Fibroblast of mammary gland (primary cell): ENCODE measurements around the gene COX17.
A peak's percentile ranks its signal among the peaks of the same experiment; 100 is the strongest.

Source experiments
- DNase-seq: peaks from one replicate; pipeline ENCODE4 v3.0.0-alpha.2; 2010; ENCODE audit warnings: low read depth
- H3K4me3 ChIP-seq: 2 replicates; pipeline ENCODE4 v1.5.1; 2011; ENCODE audit warnings: low read depth, mild to moderate bottlenecking, low read length, moderate library complexity; ENCODE audit not compliant: control insufficient read depth
- TF ChIP-seq, protein P1 (sequence below): conservative IDR thresholded peaks from 2 replicates; pipeline ENCODE4 v1.5.1; 2011; ENCODE audit warnings: low read depth, low read length, inconsistent platforms; ENCODE audit not compliant: control insufficient read depth, insufficient read depth

COX17 gene, protein sequence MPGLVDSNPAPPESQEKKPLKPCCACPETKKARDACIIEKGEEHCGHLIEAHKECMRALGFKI

DNA sequence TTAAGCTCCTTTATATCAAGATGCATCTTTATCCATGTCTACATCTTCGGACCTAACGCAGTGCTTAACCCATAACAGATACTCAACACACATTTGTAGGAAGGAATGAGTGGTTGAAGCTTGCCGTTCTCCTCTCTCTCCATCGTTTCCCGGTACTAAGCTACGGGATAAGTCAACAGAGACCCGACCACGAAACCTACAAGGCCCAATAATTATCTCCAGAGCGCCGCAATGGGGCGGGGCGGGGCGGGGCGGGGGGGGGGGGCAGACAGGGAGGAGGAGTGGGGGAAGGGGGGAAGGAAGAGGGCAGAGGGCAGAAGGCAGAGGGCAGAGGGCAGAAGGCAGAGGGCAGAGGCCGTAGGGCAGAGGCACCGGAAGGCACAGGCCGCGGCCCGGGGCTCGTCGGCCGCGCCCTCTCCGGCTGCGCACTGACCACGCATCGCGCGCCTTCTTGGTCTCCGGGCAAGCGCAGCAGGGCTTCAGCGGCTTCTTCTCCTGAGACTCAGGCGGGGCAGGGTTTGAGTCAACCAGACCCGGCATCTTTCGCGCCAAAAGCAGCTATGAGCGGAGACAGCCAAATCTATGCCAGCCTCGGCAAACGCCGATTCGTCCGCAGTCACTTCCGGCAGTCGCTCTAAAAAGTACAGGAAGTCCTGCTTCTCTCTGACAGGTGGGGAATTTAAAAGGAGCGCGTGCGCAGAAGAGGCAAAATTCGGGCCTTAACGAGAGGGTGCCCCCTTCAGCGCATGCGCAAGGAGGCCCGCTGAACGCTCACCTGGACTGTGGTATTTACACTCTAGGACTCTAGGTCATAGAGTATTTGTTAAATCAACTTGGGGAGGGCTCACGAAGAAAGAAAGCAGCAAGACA lies at the start of gene COX17:
Gene COX17, minus strand, starts transcription at position 636 of the 870 bp plus-strand sequence. Its CDS starts 96 bp downstream, at position 540.
- TF ChIP-seq, protein P1, sequence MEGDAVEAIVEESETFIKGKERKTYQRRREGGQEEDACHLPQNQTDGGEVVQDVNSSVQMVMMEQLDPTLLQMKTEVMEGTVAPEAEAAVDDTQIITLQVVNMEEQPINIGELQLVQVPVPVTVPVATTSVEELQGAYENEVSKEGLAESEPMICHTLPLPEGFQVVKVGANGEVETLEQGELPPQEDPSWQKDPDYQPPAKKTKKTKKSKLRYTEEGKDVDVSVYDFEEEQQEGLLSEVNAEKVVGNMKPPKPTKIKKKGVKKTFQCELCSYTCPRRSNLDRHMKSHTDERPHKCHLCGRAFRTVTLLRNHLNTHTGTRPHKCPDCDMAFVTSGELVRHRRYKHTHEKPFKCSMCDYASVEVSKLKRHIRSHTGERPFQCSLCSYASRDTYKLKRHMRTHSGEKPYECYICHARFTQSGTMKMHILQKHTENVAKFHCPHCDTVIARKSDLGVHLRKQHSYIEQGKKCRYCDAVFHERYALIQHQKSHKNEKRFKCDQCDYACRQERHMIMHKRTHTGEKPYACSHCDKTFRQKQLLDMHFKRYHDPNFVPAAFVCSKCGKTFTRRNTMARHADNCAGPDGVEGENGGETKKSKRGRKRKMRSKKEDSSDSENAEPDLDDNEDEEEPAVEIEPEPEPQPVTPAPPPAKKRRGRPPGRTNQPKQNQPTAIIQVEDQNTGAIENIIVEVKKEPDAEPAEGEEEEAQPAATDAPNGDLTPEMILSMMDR = no peak
- peak within 1 kb of the TSS; percentile 65 for H3K4me3 ChIP-seq
- DNase-seq = peak; percentile 93

DNA sequence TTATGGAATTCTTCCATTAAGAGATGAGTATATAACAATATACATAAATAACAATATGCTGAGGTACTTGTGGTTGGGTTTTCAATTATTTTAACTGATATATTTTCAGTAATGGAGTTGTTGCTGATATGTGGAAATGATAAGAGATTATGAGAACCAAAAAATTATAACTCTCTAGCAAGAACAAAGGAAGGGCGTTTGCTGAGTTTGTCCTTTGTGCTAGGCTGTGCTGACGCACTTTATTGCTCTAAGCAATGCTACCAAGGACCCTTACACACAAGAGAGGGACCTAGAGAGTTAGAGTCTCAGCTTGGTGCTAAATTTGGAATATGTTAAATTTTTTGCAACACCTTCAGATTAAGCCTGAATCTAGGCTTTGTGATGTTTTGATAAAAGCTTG lies 49.7 kb upstream of the COX17 start:
- TF ChIP-seq, protein P1 = no peak
- DNase-seq = no peak

DNA sequence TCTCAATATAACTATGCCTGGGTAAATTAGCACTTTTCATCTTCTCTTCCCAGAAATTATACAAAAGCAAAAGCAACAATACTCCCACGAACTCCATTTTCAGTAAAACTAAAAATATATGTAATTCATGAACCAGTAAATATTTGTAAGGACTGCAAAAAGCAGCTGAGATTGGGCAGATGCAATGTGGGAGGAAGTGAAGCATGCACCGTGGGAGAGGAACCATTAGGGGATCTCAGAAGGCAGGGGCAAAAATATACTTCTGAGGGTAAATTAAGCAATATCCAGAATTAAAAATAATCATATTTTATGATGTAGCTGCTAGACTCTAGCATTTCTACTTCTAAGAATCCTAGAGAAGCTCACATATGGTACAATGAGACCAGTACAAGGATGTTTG lies 45.8 kb upstream of the COX17 start:
- TF ChIP-seq, protein P1 = no peak
- no peak overlapping the region for H3K4me3 ChIP-seq
- no peak for DNase-seq

More for the DNA sequence above, 49.7 kb upstream of the COX17 start:
- H3K4me3 ChIP-seq = no peak overlapping the region

DNA sequence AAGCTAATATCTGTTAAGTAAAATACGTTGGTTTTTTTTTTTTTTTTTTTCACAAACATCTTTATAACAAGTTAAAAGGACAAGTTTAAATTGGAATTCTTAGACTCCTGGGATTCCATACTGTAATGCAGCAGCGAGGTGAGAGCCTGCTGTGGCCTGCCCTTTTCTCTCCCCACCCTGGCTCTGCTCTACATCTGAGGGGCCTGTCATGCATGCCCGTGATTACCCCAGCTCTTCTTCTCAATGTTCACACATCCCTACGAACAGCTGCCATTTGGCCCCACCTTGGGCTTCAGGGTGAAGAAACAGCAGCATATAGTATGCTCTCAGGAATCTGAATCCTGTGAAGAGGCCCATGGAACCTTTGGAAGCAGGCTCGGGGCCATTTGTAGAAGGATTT lies 40.3 kb upstream of the COX17 start:
- no peak overlapping the region for H3K4me3 ChIP-seq
- TF ChIP-seq, protein P1 = no peak
- DNase-seq = no peak

DNA sequence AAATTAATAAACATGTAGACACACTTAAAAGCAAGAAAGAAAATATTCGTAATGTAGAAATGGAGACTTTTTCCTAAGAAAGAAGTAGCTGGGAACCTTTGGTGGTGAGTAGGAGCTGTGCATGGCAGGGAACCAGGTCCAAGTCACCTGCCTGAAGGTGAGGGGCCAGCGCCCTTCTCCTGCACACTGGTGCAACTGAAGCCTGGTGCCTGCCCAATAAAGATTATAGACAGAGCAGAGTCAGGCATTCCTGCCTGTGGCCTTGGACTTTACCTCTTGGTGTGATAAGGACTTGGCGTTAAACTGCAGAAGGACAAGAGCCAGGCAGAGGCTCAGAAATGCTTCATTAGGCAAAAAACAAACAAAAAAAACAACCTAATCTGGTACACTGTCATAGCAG lies 39.8 kb upstream of the COX17 start:
- no peak for DNase-seq
- TF ChIP-seq, protein P1 = no peak
- H3K4me3 ChIP-seq = no peak overlapping the region

DNA sequence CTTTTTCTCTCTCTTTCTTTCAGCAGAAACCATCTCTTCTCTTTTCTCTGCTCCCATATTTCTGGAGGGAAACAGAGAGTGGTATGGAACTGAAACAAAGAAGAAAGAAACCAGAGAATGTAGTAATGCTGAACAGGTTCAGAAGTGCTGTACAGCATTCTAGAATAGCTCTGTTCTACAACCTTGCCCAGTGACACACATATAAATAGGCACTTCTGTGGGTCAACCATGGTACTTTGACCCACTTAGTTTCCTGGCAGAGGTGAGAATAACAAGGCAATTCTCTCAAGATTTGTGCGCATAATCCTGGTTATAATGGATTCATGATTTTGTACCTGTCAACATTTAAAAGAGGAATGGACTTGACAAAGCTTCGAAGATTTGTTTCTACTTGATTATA lies 37.9 kb upstream of the COX17 start:
- TF ChIP-seq, protein P1 = no peak
- no peak overlapping the region for H3K4me3 ChIP-seq
- no peak for DNase-seq
